Skin of body (tissue), 2 donors: ENCODE measurements around the gene BOD1L2. TPM values are rescaled to one million over a fixed set of nuclear protein-coding genes. Genes with fewer than 3 reads are reported as not detected.
A peak's percentile ranks its signal among the peaks of the same experiment; 100 is the strongest.

Experiments
- DNase-seq: peaks from one replicate; lab custom pipeline; 2025; lab: John Stamatoyannopoulos, UW
- total RNA-seq: library from RNA; depleted of rRNA; stranded (reverse); fragments of >200 nt; gene quantifications from one replicate; pipeline ENCODE4 v1.2.3, GENCODE V29; 2014

Gene BOD1L2
- total RNA-seq, 1 donor from 2014 or later: not detected

DNA sequence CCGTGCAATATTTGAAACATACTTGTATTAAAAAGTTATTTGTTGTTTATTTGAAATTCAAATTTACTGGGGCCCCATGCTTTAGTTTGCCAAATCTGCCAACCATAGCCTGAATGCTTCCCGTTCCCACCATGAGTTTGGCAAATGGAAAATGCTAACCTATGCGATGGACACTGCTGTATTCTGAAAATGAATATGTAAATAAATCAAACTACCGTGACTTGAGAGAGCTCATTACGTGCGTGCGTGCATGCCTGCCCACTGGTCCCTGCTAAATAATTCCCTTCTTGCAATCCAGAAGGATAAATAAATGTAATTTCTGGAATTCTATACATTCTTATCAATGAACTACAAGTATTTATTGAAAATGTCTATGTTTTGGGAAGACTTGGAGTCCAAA, 3.2 kb downstream of the BOD1L2 start:
- no peak for DNase-seq

DNA sequence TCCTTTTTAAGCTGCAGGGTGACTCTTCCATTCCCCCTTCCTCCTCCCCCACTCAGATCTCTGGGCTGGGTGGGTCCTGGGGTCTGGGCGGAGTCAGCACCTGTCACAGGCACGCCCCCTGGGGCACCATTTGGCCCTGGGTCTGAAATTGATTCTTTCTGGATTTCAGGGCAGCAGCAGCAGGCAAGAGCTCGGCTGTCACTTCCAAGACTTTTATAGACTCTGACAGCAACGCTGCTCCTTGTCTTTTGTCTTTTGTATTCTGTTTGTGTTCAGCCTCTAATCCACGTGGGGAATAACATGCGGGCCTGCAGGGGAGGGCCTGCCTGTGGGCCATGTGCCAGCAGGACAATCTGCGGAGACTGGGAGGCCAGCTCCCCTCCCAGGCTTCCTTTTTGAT, 3.9 kb downstream of the BOD1L2 start:
- DNase-seq: no peak

DNA sequence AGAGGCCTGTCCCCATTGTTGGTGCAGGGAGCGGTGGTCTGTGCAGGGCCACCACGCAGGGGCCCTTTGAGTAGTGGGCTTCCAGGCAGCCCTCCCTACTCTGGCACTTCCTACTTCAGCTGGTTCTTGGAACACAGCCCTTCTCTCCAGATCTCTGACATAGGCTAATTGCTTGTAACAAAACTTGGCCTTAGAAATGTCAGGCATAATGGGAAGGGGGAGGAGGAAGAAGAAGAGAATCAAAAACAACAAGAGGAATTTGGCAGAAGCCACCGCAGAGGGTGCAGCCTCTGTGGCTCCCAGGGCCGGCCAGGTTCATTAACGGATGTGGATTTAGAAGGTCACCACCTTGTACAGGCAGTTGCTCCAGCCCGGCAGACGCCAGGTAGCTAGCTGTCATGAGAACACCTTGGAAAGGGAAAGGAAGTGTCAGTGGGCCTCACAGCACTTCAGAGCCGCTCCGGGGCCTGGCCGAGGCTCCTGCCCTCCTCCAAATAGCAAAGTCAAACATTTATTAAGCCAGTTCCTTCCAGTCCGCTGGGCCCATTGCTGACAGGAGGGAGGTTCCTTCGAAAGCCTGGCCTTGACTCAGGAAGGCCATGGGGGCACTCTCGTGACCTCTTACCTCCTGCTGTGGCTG, 7.4 kb downstream of the BOD1L2 start:
- DNase-seq: no peak

DNA sequence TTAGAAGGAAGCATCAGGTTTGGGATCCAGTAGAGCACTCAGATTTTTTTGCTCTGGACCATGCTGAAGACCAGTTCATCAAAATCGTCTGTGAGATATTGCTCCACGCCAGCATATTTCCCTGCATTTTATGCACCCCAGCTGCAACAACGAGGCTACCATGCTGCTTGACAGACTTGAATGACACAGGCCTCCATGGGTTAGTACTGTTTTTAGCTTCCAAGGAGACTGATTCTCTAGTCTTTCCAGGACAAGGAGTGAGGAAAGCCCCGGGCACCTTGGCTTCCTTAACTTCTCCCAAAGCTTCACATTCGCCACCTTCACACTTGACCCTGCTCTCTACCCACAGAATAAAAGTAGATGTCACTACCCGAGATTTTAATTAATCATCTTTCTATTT, 17.5 kb downstream of the BOD1L2 start:
- DNase-seq: no peak

DNA sequence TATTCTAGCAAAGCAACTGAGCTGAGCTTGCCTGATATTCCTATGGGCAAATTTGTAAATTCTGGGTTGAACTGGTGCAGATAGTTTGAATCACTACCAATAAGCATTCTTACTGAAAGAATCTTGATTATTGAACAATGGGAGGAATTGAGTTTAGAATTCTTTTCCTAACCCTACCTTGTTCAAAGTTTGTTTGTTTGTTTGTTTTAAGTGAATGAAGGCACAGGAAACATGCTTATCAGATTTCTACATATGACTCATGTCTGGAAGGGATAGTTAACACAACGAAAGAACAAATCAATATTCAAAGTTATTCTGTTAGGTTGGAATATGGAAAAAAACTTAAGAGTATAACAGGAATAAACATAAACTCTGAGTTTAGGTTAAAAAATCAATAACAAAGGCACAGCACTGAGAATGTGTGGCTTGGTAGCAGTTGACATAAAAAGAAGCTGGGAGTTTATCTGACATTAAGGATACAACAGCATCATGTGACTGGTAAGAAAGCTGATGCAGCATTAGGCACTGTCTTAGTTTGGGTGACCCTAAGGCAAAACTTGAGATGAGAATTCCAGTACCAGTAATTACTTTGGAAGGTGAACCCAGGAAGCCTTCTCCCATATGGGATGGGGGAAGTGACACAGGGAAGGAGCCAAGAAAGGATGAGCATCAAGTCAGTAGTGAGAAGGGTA, 20.9 kb downstream of the BOD1L2 start:
- DNase-seq: no peak

DNA sequence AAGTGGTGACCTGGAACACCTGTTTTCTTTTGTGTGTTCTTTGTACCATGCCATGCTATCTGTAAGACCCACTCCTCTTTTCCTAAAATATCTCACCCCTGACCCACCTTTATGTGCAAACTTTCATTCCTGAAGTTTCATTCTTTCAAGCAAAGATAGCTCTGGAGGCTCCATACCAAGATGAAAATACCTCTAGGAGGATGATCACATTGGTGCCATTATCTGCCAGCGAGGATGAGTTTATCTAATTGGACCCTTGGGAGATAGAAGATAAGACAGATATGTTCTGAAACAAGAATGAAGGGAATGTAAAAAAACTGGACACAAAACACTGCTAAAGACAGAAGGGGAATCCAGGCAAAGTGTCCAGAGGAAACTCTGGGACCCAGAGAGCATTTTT, 24.1 kb downstream of the BOD1L2 start:
- no peak for DNase-seq

DNA sequence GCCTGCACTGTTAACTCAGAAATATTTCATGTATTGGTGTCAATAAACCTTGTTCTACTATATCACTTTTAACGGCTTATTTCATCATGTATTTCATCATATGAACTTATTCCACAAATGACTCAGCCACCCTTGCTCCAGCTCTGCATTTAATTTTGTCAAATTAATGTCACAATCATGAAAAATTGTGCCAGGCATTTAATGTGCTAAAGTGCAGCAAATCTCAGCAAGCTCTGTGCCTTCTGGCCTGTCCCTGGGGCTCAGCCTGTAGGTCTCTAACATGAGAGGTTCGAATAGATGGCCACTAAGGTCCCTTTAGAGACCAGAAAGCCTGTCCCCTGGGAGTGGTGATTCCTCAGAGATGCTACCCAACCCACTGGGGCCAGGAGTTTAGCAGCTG, 28.6 kb downstream of the BOD1L2 start:
- DNase-seq: peak; percentile 63

DNA sequence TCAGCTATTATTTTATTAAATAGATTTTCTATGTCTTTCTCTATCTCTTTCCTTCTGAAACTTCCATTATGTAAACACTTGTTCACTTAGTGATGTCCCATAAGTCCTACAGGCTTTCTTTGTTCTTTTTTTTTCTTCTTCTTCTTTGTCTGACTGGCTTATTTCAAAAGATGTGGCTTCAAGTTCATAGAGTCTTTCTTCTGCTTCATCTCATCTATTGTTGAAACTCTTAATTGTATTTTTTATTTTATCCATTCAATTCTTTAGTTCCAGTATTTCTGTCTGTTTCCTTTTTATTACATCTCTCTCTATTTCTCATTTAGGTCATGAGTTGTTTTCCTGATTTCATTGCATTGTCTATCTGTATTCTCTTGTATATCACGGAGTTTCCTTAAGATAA, 38.5 kb downstream of the BOD1L2 start:
- no peak for DNase-seq

DNA sequence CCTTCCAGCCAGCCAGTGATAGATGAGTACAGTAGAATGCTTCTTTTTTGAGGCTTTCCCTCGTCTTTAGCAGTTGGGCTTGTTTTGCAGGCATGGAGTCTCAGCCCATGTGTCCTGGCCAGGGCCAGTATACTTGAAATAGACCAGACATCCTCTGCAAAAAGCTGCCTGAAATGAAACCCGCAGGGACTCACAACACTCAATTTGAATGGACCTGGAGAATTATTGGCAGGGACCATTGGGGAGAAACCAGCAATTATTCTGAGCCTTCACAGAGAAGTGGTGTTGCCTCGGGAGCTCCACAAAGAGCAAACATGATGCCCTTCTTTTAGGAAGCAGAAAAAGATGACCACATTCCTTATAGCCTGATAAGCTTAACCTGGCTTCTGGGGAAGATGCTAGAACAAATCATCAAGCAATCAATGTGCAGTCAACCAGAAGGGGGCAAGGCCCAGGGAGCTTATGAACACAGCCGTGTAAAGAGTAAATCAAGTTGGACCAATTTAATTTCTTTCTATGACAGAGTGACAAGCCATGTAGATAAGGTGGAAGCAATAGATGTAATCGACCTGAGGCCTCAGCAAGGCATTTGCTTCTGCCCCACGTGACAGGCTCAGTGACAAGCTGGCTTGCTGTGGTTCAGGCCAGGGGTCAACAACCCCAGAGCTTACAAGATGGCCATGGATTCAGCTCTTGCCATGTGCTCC, 42.1 kb downstream of the BOD1L2 start:
- no peak for DNase-seq

DNA sequence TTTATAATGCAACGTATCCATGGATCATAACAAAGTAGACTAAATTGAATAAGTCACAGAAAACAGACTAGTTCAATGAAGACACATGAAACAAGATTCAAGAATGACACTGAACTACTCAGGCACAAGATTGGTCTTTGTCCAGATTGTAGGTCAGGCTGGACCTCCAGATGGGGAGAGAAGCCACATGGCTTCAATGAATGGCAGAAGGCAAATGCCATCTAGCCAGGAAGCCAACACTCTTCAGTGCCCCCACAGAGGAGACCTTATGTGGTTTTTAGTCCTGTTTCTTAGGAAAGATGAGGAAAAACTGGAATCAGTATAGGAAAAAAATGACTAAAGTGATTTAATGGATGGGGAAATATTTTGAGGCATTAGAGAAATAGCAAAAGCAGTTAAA, 43.1 kb downstream of the BOD1L2 start:
- no peak for DNase-seq

DNA sequence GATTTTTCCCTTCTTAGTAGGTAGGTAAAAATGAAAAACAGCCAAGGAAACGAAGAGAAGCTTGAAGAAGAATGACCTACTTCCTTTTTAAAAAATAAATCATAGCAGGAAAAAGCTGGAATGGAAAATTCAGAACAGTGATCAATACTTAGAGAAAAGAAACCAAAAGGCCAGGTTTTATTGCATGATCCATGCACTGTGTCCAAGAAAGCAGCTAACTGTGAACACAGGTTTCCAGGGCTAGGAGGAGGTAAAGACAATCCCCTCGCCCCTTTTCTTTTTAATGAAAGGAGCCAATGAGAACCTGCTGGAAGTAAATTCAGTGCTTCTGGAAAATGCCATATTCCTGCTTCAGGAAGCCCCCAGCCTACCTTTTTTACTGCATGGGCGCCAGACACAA, 47.2 kb downstream of the BOD1L2 start:
- DNase-seq: no peak

DNA sequence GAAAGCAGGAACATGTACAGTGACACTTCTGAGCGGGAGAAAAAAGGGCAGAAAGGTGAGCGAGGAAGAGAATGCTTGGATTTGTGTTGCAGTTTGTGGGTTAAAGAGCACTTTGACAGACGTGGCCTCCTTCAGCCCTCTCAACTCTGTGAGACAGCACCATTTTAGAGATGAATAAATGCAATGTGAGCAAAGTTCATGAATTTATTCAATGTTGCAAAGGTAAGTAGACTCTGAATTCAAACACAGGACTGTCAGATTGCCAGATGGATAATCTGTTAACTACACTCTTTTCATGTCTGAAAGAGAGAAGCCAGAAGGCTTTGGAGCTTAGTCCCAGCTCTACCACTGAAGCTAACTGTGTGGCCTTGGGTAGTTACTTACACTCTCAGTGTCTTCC, 47.7 kb downstream of the BOD1L2 start:
- DNase-seq: no peak

DNA sequence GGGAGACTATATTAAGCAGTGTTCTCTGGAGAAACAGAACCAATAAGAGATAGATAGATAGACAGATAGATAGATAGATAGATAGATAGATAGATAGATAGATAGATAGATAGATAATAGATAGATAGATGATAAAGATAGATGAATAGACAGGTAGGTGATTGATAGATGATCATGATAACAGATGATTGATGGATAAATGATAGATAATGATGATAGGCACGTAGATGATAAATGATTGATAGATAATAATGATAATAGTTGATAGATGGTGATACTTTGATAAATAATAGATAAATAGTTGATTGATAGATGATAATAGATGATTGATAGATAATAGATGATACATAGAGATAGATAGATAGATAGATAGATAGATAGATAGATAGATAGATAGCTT, 48.5 kb downstream of the BOD1L2 start:
- DNase-seq: no peak

DNA sequence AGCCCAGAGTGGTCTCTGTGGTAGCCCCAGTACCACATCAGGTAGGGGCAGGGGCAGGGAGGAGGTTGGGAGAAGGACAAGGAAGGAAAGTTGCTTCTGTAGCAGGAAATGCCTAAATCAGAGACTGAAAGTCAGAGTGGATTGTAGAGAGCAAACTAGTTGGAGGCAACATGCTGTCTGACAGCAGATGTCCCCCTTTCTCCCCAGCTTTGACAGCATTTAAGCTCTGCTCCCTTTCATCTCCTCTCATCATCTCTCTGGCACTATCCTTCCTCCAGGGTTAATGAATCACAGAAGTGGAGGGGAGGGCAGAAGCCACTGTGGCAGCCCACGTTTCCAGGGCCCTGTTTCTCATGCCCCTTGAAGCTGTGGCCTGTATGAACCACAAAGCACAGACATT, 50.4 kb downstream of the BOD1L2 start:
- no peak for DNase-seq

DNA sequence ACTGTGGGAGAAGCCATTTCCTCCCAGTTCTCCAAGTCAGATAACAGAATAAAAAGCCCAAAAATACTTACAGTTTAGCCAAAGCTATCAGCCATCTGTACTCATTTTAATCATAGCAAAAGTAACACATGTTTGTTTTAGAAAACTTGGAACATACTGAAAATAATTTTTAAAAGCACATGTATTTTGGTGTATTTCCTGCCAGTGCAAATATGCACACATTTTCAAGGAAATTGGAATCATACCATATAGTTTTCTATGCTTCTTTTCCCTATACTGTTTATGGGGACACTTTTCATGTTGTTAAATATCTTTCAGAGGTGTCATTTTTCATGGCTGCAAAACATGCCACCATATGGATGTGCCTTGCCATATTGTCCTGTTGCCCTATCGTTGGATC, 51.2 kb downstream of the BOD1L2 start:
- DNase-seq: peak; percentile 34

Other genes starting within 250 kb of the BOD1L2 start
- not detected for gene ST8SIA3, start 205.5 kb downstream of the BOD1L2 start, total RNA-seq